Spleen (tissue), 7 donors: ENCODE data around the gene FOS.

Source experiments
- POLR2A ChIP-seq, 3 donors: fragments of 450-650 bp; IDR thresholded peaks; one replicate each; pipeline ENCODE4 v1.5.1; 2017; ENCODE audit warnings: antibody characterized with exemption in 3 of 3, mild to moderate bottlenecking in 1 of 3
- TF ChIP-seq, protein P1 (sequence below), 11 experiments: fragments of 200-600 bp in 7 of 11; fragments of 450-650 bp in 4 of 11; sonication (generic) in 4 of 11; IDR thresholded peaks in 8 of 11; conservative IDR thresholded peaks in 3 of 11; 1 replicate in 7 of 11; 2 replicates in 4 of 11; pipeline versions ENCODE4 v1.4.0 to v1.8.0; 2016 to 2021; ENCODE audit warnings: antibody characterized with exemption in 11 of 11, inconsistent platforms in 4 of 11, mild to moderate bottlenecking in 1 of 11
- donor health status: DM: no; HTN: no; CAD: no; lungs with moderate emphysema.
- donor health status: DM: no; HTN: no; CAD: no.
- donor health status: DM: no; HTN: no; CAD: no.

DNA sequence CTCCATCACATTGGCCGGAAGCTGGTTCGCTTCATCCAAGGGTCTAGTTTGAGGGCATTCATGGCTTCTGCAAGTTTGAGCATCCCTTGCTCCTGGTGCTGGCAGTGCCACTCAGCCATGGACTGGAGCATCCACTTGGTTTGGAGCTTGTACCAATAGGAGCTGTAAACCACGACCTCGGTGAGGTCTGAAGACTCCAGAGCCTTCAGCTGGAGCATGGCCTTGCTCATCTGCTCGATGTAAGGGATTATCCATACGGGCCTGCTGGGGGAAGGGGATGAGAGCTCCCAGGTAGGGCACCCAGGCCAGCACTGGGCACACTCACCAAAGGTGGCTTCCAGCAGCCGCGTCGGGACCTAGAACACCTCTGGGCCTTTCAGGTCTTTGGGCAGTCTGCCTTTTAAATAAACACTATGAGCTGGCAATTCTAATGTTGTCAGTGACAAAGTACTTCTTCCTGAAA is 13.5 kb downstream of the FOS start:
- TF ChIP-seq, protein P1, sequence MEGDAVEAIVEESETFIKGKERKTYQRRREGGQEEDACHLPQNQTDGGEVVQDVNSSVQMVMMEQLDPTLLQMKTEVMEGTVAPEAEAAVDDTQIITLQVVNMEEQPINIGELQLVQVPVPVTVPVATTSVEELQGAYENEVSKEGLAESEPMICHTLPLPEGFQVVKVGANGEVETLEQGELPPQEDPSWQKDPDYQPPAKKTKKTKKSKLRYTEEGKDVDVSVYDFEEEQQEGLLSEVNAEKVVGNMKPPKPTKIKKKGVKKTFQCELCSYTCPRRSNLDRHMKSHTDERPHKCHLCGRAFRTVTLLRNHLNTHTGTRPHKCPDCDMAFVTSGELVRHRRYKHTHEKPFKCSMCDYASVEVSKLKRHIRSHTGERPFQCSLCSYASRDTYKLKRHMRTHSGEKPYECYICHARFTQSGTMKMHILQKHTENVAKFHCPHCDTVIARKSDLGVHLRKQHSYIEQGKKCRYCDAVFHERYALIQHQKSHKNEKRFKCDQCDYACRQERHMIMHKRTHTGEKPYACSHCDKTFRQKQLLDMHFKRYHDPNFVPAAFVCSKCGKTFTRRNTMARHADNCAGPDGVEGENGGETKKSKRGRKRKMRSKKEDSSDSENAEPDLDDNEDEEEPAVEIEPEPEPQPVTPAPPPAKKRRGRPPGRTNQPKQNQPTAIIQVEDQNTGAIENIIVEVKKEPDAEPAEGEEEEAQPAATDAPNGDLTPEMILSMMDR (IDR thresholded peaks at IDR 0.05 in 8 of 11, conservative IDR thresholded peaks at IDR 0.05 in 3 of 11) = no peak
- TF ChIP-seq POLR2A (IDR thresholded peaks at IDR 0.05) = no peak
